IMR-90 (cell line): ENCODE data around the gene CFAP92. TPM values are rescaled to one million over a fixed set of nuclear protein-coding genes. Genes with fewer than 3 reads are reported as not detected.
A peak's percentile ranks its signal among the peaks of the same experiment; 100 is the strongest.

ENCODE experiments used
- ATAC-seq: fragments of 200-7000 bp; cut with Tn5 transposase; 2 replicates; pipeline ENCODE4 v1.9.1; 2020; ENCODE audit warnings: low read depth, mild to moderate bottlenecking, moderate library complexity
- BruUV-seq: library from RNA; stranded (reverse); fragments of 400-500 nt; replicated peaks from 2 replicates; lab custom pipeline; 2021; lab: Mats Ljungman, UMichigan
- CTCF ChIA-PET: fragments of 300-600 bp; formaldehyde crosslinking; extraction: SDS; loops from one replicate; lab custom pipeline; 2021; ENCODE audit warnings: antibody characterized with exemption; lab: Yijun Ruan, JAX
- POLR2A ChIA-PET: fragments of 300-600 bp; sonication (Branson Sonifier 250); formaldehyde crosslinking; loops from one replicate; lab custom pipeline; 2022; ENCODE audit warnings: antibody characterized with exemption; ENCODE audit not compliant: unreplicated experiment; lab: Charles Lee
- DNase-seq: peaks from one replicate; pipeline ENCODE4 v3.0.0; 2013
- H2AFZ ChIP-seq: replicated peaks from 2 replicates; pipeline ENCODE3; 2013; ENCODE audit warnings: low read length, mild to moderate bottlenecking; ENCODE audit not compliant: poor library complexity
- H2AK5ac ChIP-seq: 2 replicates; pipeline ENCODE4 v1.6.1; 2013; ENCODE audit warnings: low read depth, low read length, inconsistent platforms
- H2AK9ac ChIP-seq: replicated peaks from 2 replicates; pipeline ENCODE3; 2013; ENCODE audit warnings: mild to moderate bottlenecking, low read depth, low read length, moderate library complexity; ENCODE audit not compliant: poor library complexity
- H2BK120ac ChIP-seq: 2 replicates; pipeline ENCODE4 v1.6.1; 2013; ENCODE audit warnings: low read depth, low read length, inconsistent platforms
- H2BK15ac ChIP-seq: 3 replicates; pipeline ENCODE4 v1.6.1; 2013; ENCODE audit warnings: low read depth, low read length, inconsistent platforms
- H2BK20ac ChIP-seq: 2 replicates; pipeline ENCODE4 v1.6.1; 2013; ENCODE audit warnings: low read depth, mild to moderate bottlenecking, inconsistent platforms, low read length, moderate library complexity
- H2BK5ac ChIP-seq: 2 replicates; pipeline ENCODE4 v1.6.1; 2013; ENCODE audit warnings: mild to moderate bottlenecking, low read depth, low read length, inconsistent platforms; ENCODE audit not compliant: poor library complexity, severe bottlenecking
- H3K14ac ChIP-seq: replicated peaks from 2 replicates; pipeline ENCODE4 v1.6.1; 2013; ENCODE audit warnings: low read depth, low read length, inconsistent platforms
- H3K18ac ChIP-seq: 2 replicates; pipeline ENCODE4 v1.6.1; 2013; ENCODE audit warnings: low read depth, low read length, control low read depth
- H3K23ac ChIP-seq: 2 replicates; pipeline ENCODE4 v1.6.1; 2013; ENCODE audit warnings: low read depth, low read length, inconsistent platforms
- H3K27ac ChIP-seq: 2 replicates; pipeline ENCODE4 v1.5.1; 2013; ENCODE audit warnings: mild to moderate bottlenecking, control low read depth, low read length; ENCODE audit not compliant: insufficient read depth
- H3K27me3 ChIP-seq: 2 replicates; pipeline ENCODE4 v1.6.1; 2013; ENCODE audit warnings: low read length; ENCODE audit not compliant: control insufficient read depth, insufficient read depth
- H3K36me3 ChIP-seq: 2 replicates; pipeline ENCODE4 v1.6.1; 2013; ENCODE audit warnings: low read length, mixed read lengths; ENCODE audit not compliant: control insufficient read depth, insufficient read depth
- H3K4ac ChIP-seq: 2 replicates; pipeline ENCODE4 v1.6.1; 2013; ENCODE audit warnings: low read depth, low read length, inconsistent platforms
- H3K4me1 ChIP-seq: 2 replicates; pipeline ENCODE4 v1.6.1; 2013; ENCODE audit warnings: low read length, mixed read lengths; ENCODE audit not compliant: control insufficient read depth, insufficient read depth
- H3K4me2 ChIP-seq: 2 replicates; pipeline ENCODE4 v1.6.1; 2013; ENCODE audit warnings: low read depth, mild to moderate bottlenecking, control low read depth, low read length, moderate library complexity
- H3K4me3 ChIP-seq: 2 replicates; pipeline ENCODE4 v1.5.1; 2013; ENCODE audit warnings: low read depth, mild to moderate bottlenecking, control low read depth, low read length, moderate library complexity; ENCODE audit not compliant: insufficient read depth
- H3K56ac ChIP-seq: 2 replicates; pipeline ENCODE4 v1.6.1; 2013; ENCODE audit warnings: low read length, inconsistent platforms; ENCODE audit not compliant: insufficient read depth; ENCODE audit errors: extremely low read depth
- H3K79me1 ChIP-seq, 2 experiments: 2 replicates each; pipeline ENCODE4 v1.6.1; 2013; ENCODE audit warnings: low read length in 2 of 2, inconsistent platforms in 1 of 2, low read depth in 1 of 2
- H3K9ac ChIP-seq: 2 replicates; pipeline ENCODE4 v1.6.1; 2013; ENCODE audit warnings: low read depth, low read length, control low read depth
- H3K9me1 ChIP-seq: 2 replicates; pipeline ENCODE4 v1.6.1; 2013; ENCODE audit warnings: low read length, inconsistent platforms; ENCODE audit not compliant: insufficient read depth
- H3K9me3 ChIP-seq: 2 replicates; pipeline ENCODE4 v1.6.1; 2013; ENCODE audit warnings: low read length; ENCODE audit not compliant: control insufficient read depth, insufficient read depth
- H4K20me1 ChIP-seq: 2 replicates; pipeline ENCODE4 v1.6.1; 2013; ENCODE audit warnings: low read length, inconsistent platforms; ENCODE audit not compliant: insufficient read depth
- H4K5ac ChIP-seq: 2 replicates; pipeline ENCODE4 v1.6.1; 2013; ENCODE audit warnings: mild to moderate bottlenecking, low read depth, low read length, control low read depth
- H4K8ac ChIP-seq, 2 experiments: 2 replicates each; pipeline ENCODE4 v1.6.1; 2013; ENCODE audit warnings: low read depth in 2 of 2, low read length in 2 of 2, control low read depth in 1 of 2, inconsistent platforms in 1 of 2
- H4K91ac ChIP-seq: 2 replicates; pipeline ENCODE4 v1.6.1; 2013; ENCODE audit warnings: low read depth, low read length, inconsistent platforms; ENCODE audit not compliant: insufficient read depth
- BHLHE40 ChIP-seq: fragments of 150-350 bp; IDR thresholded peaks from 2 replicates; pipeline ENCODE4 v1.6.1; 2016; ENCODE audit warnings: mild to moderate bottlenecking, low read depth, low read length
- CEBPB ChIP-seq: IDR thresholded peaks from 2 replicates; pipeline ENCODE4 v1.6.1; 2012; ENCODE audit warnings: low read depth, low read length, improper control_type of control experiment
- CHD1 ChIP-seq: IDR thresholded peaks from 2 replicates; pipeline ENCODE4 v1.6.1; 2012; ENCODE audit warnings: low read depth, low read length, improper control_type of control experiment
- CTCF ChIP-seq: conservative IDR thresholded peaks from 2 replicates; pipeline ENCODE4 v1.5.1; 2012; ENCODE audit warnings: mild to moderate bottlenecking, low read depth, low read length, improper control_type of control experiment
- FOS ChIP-seq: fragments of 150-350 bp; IDR thresholded peaks from 2 replicates; pipeline ENCODE4 v1.6.1; 2016; ENCODE audit warnings: low read depth, low read length
- MAFK ChIP-seq: IDR thresholded peaks from 2 replicates; pipeline ENCODE4 v1.6.1; 2012; ENCODE audit warnings: low read depth, low read length, improper control_type of control experiment
- MAZ ChIP-seq: IDR thresholded peaks from 2 replicates; pipeline ENCODE4 v1.6.1; 2012; ENCODE audit warnings: low read depth, mild to moderate bottlenecking, low read length, improper control_type of control experiment, moderate library complexity, borderline replicate concordance
- MXI1 ChIP-seq: IDR thresholded peaks from 2 replicates; pipeline ENCODE4 v1.6.1; 2012; ENCODE audit warnings: low read depth, mild to moderate bottlenecking, low read length, moderate library complexity, borderline replicate concordance
- NFE2L2 ChIP-seq: fragments of 150-350 bp; IDR thresholded peaks from 2 replicates; pipeline ENCODE4 v1.6.1; 2016; ENCODE audit warnings: low read depth, mild to moderate bottlenecking, low read length
- POLR2A ChIP-seq: IDR thresholded peaks from 2 replicates; pipeline ENCODE4 v1.6.1; 2012; ENCODE audit warnings: mild to moderate bottlenecking, low read depth, low read length
- RCOR1 ChIP-seq: IDR thresholded peaks from 2 replicates; pipeline ENCODE4 v1.6.1; 2012; ENCODE audit warnings: mild to moderate bottlenecking, low read length, improper control_type of control experiment; ENCODE audit not compliant: insufficient replicate concordance
- RFX5 ChIP-seq: IDR thresholded peaks from 2 replicates; pipeline ENCODE4 v1.8.0; 2012; ENCODE audit warnings: low read depth, mild to moderate bottlenecking, low read length, moderate library complexity
- SMC3 ChIP-seq: fragments of 150-350 bp; IDR thresholded peaks from 2 replicates; pipeline ENCODE4 v1.6.1; 2016; ENCODE audit warnings: low read depth, mild to moderate bottlenecking, antibody characterized with exemption, low read length, moderate library complexity
- WGBS, 2 experiments: methylation state at CpG; one replicate each; pipeline versions ENCODE4 v1.1.5 to v1.1.7; 2013; ENCODE audit warnings: missing lambda C conversion rate in 2 of 2; ENCODE audit not compliant: insufficient read length in 1 of 2; ENCODE audit errors: extremely low coverage in 2 of 2; 5-methylcytosine and 5-hydroxymethylcytosine counted together
- dilution Hi-C: fragments of 300-500 bp; cut with HindIII; formaldehyde crosslinking; loops from one replicate; pipeline ENCODE4 v1.14.3; 2018; ENCODE audit warnings: low sequenced_read_pairs; ENCODE audit not compliant: unreplicated experiment
- in situ Hi-C: fragments of 300-500 bp; cut with MboI; formaldehyde crosslinking; loops from 3 replicates; pipeline ENCODE4 v1.14.3; 2019; ENCODE audit warnings: low sequenced_read_pairs, inconsistent platforms, mixed read lengths
- intact Hi-C: fragments of 100-400 bp; cut with micrococcal nuclease; formaldehyde crosslinking; loops from 2 replicates; pipeline ENCODE4 v1.10.0; 2022
- polyA plus RNA-seq, 3 experiments: library from polyadenylated mRNA; depleted of rRNA; stranded (reverse); fragments of >200 nt; gene quantifications; 2 replicates each; pipeline ENCODE4 v1.2.3, GENCODE V29; 2012; ENCODE audit warnings: low replicate concordance in 1 of 3
- total RNA-seq: library from RNA; depleted of rRNA; stranded (reverse); fragments of >200 nt; gene quantifications from 2 replicates; pipeline ENCODE4 v1.2.3, GENCODE V29; 2012
- TF ChIP-seq, protein P1 (sequence below): fragments of 150-350 bp; IDR thresholded peaks from 2 replicates; pipeline ENCODE4 v1.6.1; 2017; ENCODE audit warnings: mild to moderate bottlenecking, antibody characterized with exemption, low read length, low read depth

The CFAP92 gene
- total and polyA plus RNA-seq, 2 of the 4 experiments (the other 2 are of a cell fraction) = not detected

DNA sequence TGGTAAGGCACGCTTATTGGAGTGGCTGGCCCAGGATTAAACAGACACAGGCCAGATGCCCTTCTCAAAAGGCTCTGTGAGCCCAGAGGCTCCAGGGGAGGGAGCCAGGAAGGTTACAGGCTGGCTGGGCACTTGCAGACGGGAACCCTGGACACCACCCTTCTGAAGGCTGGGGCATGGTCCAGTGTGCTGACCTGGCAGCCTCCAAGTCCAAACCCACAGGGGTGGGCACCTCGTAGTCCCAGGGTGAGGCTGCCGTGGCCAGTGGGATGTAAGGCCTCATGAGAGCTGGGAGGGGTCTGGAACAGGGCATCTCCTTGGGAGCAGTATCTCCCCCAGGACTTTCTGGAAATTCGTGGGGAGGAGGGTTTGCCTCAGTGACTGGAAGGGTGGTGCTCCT, 26.8 kb upstream of the CFAP92 start (continued):
- TF ChIP-seq MAZ (no peak), BHLHE40 (no peak)

- no peak overlapping the region for H4K91ac ChIP-seq
- H2AK5ac ChIP-seq = no peak overlapping the region
- H3K18ac ChIP-seq = no peak overlapping the region
- no peaks in the 10 kb centered on the region for H3K36me3 ChIP-seq
- H2BK20ac ChIP-seq = 0 out of 2 replicates have a peak overlapping the region, but pooled peaks have one; percentile 48
- ChIA-PET POLR2A (no interaction called here), CTCF (no interaction called here)
- H4K8ac ChIP-seq = no peak overlapping the region; a peak in 1 of 4 replicates
- no peak overlapping the region; the same call in 1 of the 2 replicates for H2BK120ac ChIP-seq
- peaks cover 11% of the 10 kb centered on the region for H3K9me1 ChIP-seq
- no TSS peak for BruUV-seq
- no peak overlapping the region for H2BK5ac ChIP-seq
- H4K5ac ChIP-seq = no peak overlapping the region
- H3K4me2 ChIP-seq = peak overlapping the region; percentile 38; the same call in 1 of the 2 replicates
- no CpG with 5 or more reads among the region's 3 CpGs for WGBS, 2 experiments
- ATAC-seq (peak; percentile 22; the same call in 1 of the 2 replicates), DNase-seq (peak; percentile 22)
- no peak overlapping the region for H2BK15ac ChIP-seq
- intact Hi-C loops = no loop called here
- peaks cover 3% of the 10 kb centered on the region; the same call in 1 of the 2 replicates for H3K9me3 ChIP-seq
- no peak overlapping the region for H3K4me3 ChIP-seq
- H3K4me1 ChIP-seq = peaks cover 26% of the 10 kb centered on the region
- H3K27ac ChIP-seq = peak overlapping the region; percentile 21; the same call in 1 of the 2 replicates
- H3K23ac ChIP-seq = no peak overlapping the region
- no peak overlapping the region for H3K56ac ChIP-seq
- peaks cover 7% of the 10 kb centered on the region; the same call in 1 of the 2 replicates for H3K27me3 ChIP-seq
- no peaks in the 10 kb centered on the region for H4K20me1 ChIP-seq
- no peak overlapping the region for H3K14ac ChIP-seq
- H2AK9ac ChIP-seq = no peak overlapping the region
- no peaks in the 10 kb centered on the region for H3K79me1 ChIP-seq
- in situ Hi-C loops = no loop called here
- dilution Hi-C loops = no loop called here
- no peak overlapping the region for H2AFZ ChIP-seq
- H3K9ac ChIP-seq = no peak overlapping the region
- H3K4ac ChIP-seq = 0 out of 2 replicates have a peak overlapping the region, but pooled peaks have one; percentile 70
- TF ChIP-seq, protein P1, sequence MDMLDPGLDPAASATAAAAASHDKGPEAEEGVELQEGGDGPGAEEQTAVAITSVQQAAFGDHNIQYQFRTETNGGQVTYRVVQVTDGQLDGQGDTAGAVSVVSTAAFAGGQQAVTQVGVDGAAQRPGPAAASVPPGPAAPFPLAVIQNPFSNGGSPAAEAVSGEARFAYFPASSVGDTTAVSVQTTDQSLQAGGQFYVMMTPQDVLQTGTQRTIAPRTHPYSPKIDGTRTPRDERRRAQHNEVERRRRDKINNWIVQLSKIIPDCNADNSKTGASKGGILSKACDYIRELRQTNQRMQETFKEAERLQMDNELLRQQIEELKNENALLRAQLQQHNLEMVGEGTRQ = no peak
- TF ChIP-seq RFX5 (no peak), SMC3 (no peak), FOS (no peak), MXI1 (no peak), RCOR1 (no peak), NFE2L2 (no peak), CHD1 (no peak), MAFK (no peak), POLR2A (no peak), BHLHE40 (no peak), CEBPB (no peak), MAZ (no peak), CTCF (no peak)
Measured at GRCh38 chr3:129019266-129019665, 25.4 kb upstream of the CFAP92 start.
